ENCODE results near the gene ASAP3. TPM values are rescaled to one million over a fixed set of nuclear protein-coding genes. Genes with fewer than 3 reads are reported as not detected.

ASAP3 gene
- total RNA-seq, 1 donor from 2014 or later: 45.9 TPM

GRCh38 chr1:23478896-23479665 lies 4.9 kb downstream of the ASAP3 start:
- no peaks in the 10 kb centered on the region for H3K36me3 ChIP-seq (ENCODE audit: control insufficient read depth in 3 of 3, insufficient read depth in 3 of 3, low read length in 3 of 3)
- H3K4me3 ChIP-seq (ENCODE audit: low read length in 3 of 3): no peak overlapping the region
- H3K9ac ChIP-seq (ENCODE audit: low read depth in 1 of 3, low read length in 3 of 3): peak overlapping the region; percentile 35 to 73 (median 70)
- no peaks in the 10 kb centered on the region for H3K27me3 ChIP-seq (ENCODE audit: control insufficient read depth in 3 of 3, insufficient read depth in 3 of 3, low read length in 3 of 3)
- H3K9me3 ChIP-seq (ENCODE audit: control insufficient read depth in 3 of 3, low read length in 3 of 3): no peaks in the 10 kb centered on the region
- H3K4me1 ChIP-seq (ENCODE audit: control insufficient read depth in 3 of 3, insufficient read depth in 3 of 3, low read length in 3 of 3): peaks cover 57 to 69% (median 61%) of the 10 kb centered on the region in 3 donors
- peak overlapping the region; percentile 79 for H3K27ac ChIP-seq (ENCODE audit: low read depth, low read length)

GRCh38 chr1:23477359-23478144 lies 6.4 kb downstream of the ASAP3 start:
- H3K27ac ChIP-seq (ENCODE audit: low read depth, low read length): peak overlapping the region; percentile 79
- H3K4me1 ChIP-seq (ENCODE audit: control insufficient read depth in 3 of 3, insufficient read depth in 3 of 3, low read length in 3 of 3): peaks cover 60 to 72% (median 64%) of the 10 kb centered on the region in 3 donors
- no peaks in the 10 kb centered on the region for H3K27me3 ChIP-seq (ENCODE audit: control insufficient read depth in 3 of 3, insufficient read depth in 3 of 3, low read length in 3 of 3)

GRCh38 chr1:23475641-23476040 lies 8.3 kb downstream of the ASAP3 start:
- Histone ChIP-seq H3K9ac (ENCODE audit: low read depth in 1 of 3, low read length in 3 of 3) (no peak overlapping the region), H3K4me1 (ENCODE audit: control insufficient read depth in 3 of 3, insufficient read depth in 3 of 3, low read length in 3 of 3) (peaks cover 55 to 61% (median 57%) of the 10 kb centered on the region in 3 donors), H3K27me3 (ENCODE audit: control insufficient read depth in 3 of 3, insufficient read depth in 3 of 3, low read length in 3 of 3) (no peaks in the 10 kb centered on the region)

More at GRCh38 chr1:23477359-23478144, 6.4 kb downstream of the ASAP3 start:
- Histone ChIP-seq H3K9ac (ENCODE audit: low read depth in 1 of 3, low read length in 3 of 3) (no peak overlapping the region), H3K9me3 (ENCODE audit: control insufficient read depth in 3 of 3, low read length in 3 of 3) (no peaks in the 10 kb centered on the region), H3K4me3 (ENCODE audit: low read length in 3 of 3) (no peak overlapping the region), H3K36me3 (ENCODE audit: control insufficient read depth in 3 of 3, insufficient read depth in 3 of 3, low read length in 3 of 3) (no peaks in the 10 kb centered on the region)

DNA sequence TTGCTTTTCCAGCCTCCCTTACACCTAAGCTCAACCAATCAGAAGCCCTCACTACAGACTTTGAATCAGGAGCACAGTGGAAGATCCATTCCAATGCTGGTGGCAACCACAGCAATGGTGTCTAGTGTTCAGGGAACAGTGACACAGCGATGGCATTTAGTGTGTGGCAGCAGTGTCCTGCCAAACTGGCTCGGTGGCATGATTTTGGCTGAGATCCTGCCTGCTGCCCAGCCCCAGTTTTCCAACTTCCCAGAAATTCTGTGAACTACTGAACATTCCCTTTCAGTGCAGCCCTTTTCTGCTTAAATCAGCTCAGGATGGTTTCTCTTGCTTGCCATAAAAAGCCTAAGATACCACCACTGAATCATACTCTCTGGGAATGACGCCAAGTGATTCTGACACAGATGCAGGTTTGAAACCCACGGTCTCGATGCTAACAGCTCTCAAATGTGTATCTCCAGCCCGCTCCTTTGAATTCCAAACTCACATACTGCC lies 8.8 kb downstream of the ASAP3 start:
- H3K4me1 ChIP-seq (ENCODE audit: control insufficient read depth in 3 of 3, insufficient read depth in 3 of 3, low read length in 3 of 3): peaks cover 55 to 61% (median 57%) of the 10 kb centered on the region in 3 donors
- no peaks in the 10 kb centered on the region for H3K27me3 ChIP-seq (ENCODE audit: control insufficient read depth in 3 of 3, insufficient read depth in 3 of 3, low read length in 3 of 3)
- H3K4me3 ChIP-seq (ENCODE audit: low read length in 3 of 3): no peak overlapping the region
- H3K9ac ChIP-seq (ENCODE audit: low read depth in 1 of 3, low read length in 3 of 3): no peak overlapping the region
- no peaks in the 10 kb centered on the region for H3K36me3 ChIP-seq (ENCODE audit: control insufficient read depth in 3 of 3, insufficient read depth in 3 of 3, low read length in 3 of 3)
- H3K9me3 ChIP-seq (ENCODE audit: control insufficient read depth in 3 of 3, low read length in 3 of 3): no peaks in the 10 kb centered on the region
- peak overlapping the region; percentile 39 for H3K27ac ChIP-seq (ENCODE audit: low read depth, low read length)

More at GRCh38 chr1:23475641-23476040, 8.3 kb downstream of the ASAP3 start:
- Histone ChIP-seq H3K4me3 (ENCODE audit: low read length in 3 of 3) (no peak overlapping the region), H3K36me3 (ENCODE audit: control insufficient read depth in 3 of 3, insufficient read depth in 3 of 3, low read length in 3 of 3) (no peaks in the 10 kb centered on the region), H3K27ac (ENCODE audit: low read depth, low read length) (peak overlapping the region; percentile 39), H3K9me3 (ENCODE audit: control insufficient read depth in 3 of 3, low read length in 3 of 3) (no peaks in the 10 kb centered on the region)

DNA sequence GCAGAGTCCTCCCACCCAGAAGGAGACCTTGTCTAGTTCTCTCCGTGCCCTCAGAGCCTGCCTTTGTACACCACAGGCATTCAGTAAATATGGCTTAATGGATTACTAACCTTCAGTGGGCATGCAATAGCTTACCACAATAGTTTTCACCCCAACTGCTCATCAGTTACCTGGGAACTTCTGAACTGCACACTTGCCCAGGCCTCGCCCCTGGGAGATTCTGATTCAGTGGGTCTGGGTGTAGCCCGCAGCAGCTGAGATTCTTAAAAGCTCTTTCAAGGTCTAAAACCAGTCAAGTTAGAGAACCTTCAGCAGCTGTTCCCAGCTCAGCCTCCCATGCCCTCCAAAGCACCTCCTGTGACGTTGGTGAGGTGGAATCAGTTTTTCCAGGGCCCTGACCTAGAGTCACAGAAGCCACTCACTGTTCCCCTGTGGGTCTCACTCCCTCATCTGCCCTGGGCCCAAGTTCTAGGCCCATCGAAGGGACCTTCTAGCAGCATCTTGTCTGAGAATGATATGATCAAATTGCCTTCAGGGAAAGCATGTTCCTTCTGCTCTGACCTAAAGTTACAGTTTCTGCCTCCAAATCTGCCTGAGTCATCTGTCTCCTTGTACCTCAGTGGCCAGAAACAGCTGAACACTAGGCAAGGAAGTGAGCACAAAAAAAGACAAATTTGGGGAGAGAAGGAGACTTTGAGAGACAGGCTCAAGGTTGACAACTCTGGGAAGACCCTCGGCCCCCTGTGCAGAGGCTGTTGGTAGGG lies 10.8 kb downstream of the ASAP3 start:
- H3K9ac ChIP-seq (ENCODE audit: low read depth in 1 of 3, low read length in 3 of 3): peak overlapping the region in 1 of 3 donors; percentile 46
- H3K4me1 ChIP-seq (ENCODE audit: control insufficient read depth in 3 of 3, insufficient read depth in 3 of 3, low read length in 3 of 3): peaks cover 50 to 58% (median 56%) of the 10 kb centered on the region in 3 donors
- no peaks in the 10 kb centered on the region for H3K36me3 ChIP-seq (ENCODE audit: control insufficient read depth in 3 of 3, insufficient read depth in 3 of 3, low read length in 3 of 3)
- no peaks in the 10 kb centered on the region for H3K27me3 ChIP-seq (ENCODE audit: control insufficient read depth in 3 of 3, insufficient read depth in 3 of 3, low read length in 3 of 3)
- no peaks in the 10 kb centered on the region for H3K9me3 ChIP-seq (ENCODE audit: control insufficient read depth in 3 of 3, low read length in 3 of 3)
- peak overlapping the region; percentile 37 for H3K27ac ChIP-seq (ENCODE audit: low read depth, low read length)
- no peak overlapping the region for H3K4me3 ChIP-seq (ENCODE audit: low read length in 3 of 3)

GRCh38 chr1:23472351-23473036 lies 11.5 kb downstream of the ASAP3 start:
- peak overlapping the region; percentile 37 for H3K27ac ChIP-seq (ENCODE audit: low read depth, low read length)
- H3K4me1 ChIP-seq (ENCODE audit: control insufficient read depth in 3 of 3, insufficient read depth in 3 of 3, low read length in 3 of 3): peaks cover 50 to 59% (median 53%) of the 10 kb centered on the region in 3 donors
- H3K27me3 ChIP-seq (ENCODE audit: control insufficient read depth in 3 of 3, insufficient read depth in 3 of 3, low read length in 3 of 3): no peaks in the 10 kb centered on the region
- peak overlapping the region in 1 of 3 donors; percentile 46 for H3K9ac ChIP-seq (ENCODE audit: low read depth in 1 of 3, low read length in 3 of 3)
- no peaks in the 10 kb centered on the region for H3K36me3 ChIP-seq (ENCODE audit: control insufficient read depth in 3 of 3, insufficient read depth in 3 of 3, low read length in 3 of 3)
- no peak overlapping the region for H3K4me3 ChIP-seq (ENCODE audit: low read length in 3 of 3)
- H3K9me3 ChIP-seq (ENCODE audit: control insufficient read depth in 3 of 3, low read length in 3 of 3): no peaks in the 10 kb centered on the region

GRCh38 chr1:23471473-23472075 lies 12.4 kb downstream of the ASAP3 start:
- H3K9me3 ChIP-seq (ENCODE audit: control insufficient read depth in 3 of 3, low read length in 3 of 3): no peaks in the 10 kb centered on the region
- peaks cover 50 to 59% (median 52%) of the 10 kb centered on the region in 3 donors for H3K4me1 ChIP-seq (ENCODE audit: control insufficient read depth in 3 of 3, insufficient read depth in 3 of 3, low read length in 3 of 3)
- no peak overlapping the region for H3K4me3 ChIP-seq (ENCODE audit: low read length in 3 of 3)
- H3K9ac ChIP-seq (ENCODE audit: low read depth in 1 of 3, low read length in 3 of 3): peak overlapping the region in 1 of 3 donors; percentile 43
- H3K27ac ChIP-seq (ENCODE audit: low read depth, low read length): peak overlapping the region; percentile 49
- no peaks in the 10 kb centered on the region for H3K27me3 ChIP-seq (ENCODE audit: control insufficient read depth in 3 of 3, insufficient read depth in 3 of 3, low read length in 3 of 3)
- no peaks in the 10 kb centered on the region for H3K36me3 ChIP-seq (ENCODE audit: control insufficient read depth in 3 of 3, insufficient read depth in 3 of 3, low read length in 3 of 3)

- H3K27me3 ChIP-seq (ENCODE audit: control insufficient read depth in 3 of 3, insufficient read depth in 3 of 3, low read length in 3 of 3): no peaks in the 10 kb centered on the region
- peak overlapping the region in 1 of 3 donors; percentile 40 for H3K9ac ChIP-seq (ENCODE audit: low read depth in 1 of 3, low read length in 3 of 3)
- H3K27ac ChIP-seq (ENCODE audit: low read depth, low read length): peak overlapping the region; percentile 49
- H3K9me3 ChIP-seq (ENCODE audit: control insufficient read depth in 3 of 3, low read length in 3 of 3): no peaks in the 10 kb centered on the region
- peaks cover 44 to 57% (median 52%) of the 10 kb centered on the region in 3 donors for H3K4me1 ChIP-seq (ENCODE audit: control insufficient read depth in 3 of 3, insufficient read depth in 3 of 3, low read length in 3 of 3)
- peak overlapping the region in 1 of 3 donors; percentile 13 for H3K4me3 ChIP-seq (ENCODE audit: low read length in 3 of 3)
- no peaks in the 10 kb centered on the region for H3K36me3 ChIP-seq (ENCODE audit: control insufficient read depth in 3 of 3, insufficient read depth in 3 of 3, low read length in 3 of 3)
Observed at GRCh38 chr1:23470282-23471070, 13.5 kb downstream of the ASAP3 start.

Measured in skeletal muscle tissue (tissue), 4 donors.